K562 (cell line): ENCODE data around the gene CFDP1. TPM values are rescaled to one million over a fixed set of nuclear protein-coding genes. Genes with fewer than 3 reads are reported as not detected.

Experiments
- ATAC-seq: fragments of 200-7000 bp; cut with Tn5 transposase; 3 replicates; pipeline ENCODE4 v1.9.1; 2020; ENCODE audit warnings: moderate library complexity
- BruUV-seq: library from RNA; stranded (reverse); fragments of 400-500 nt; replicated peaks from 2 replicates; lab custom pipeline; 2021; lab: Mats Ljungman, UMichigan
- CTCF ChIA-PET: fragments of 300-600 bp; formaldehyde crosslinking; extraction: SDS; loops from one replicate; lab custom pipeline; 2021; ENCODE audit warnings: low intra/inter-chr PET ratio; lab: Yijun Ruan, JAX
- POLR2A ChIA-PET: fragments of 300-600, 350-650 bp; sonication (Branson Sonifier 250); formaldehyde crosslinking; extraction: SDS; loops from one replicate; lab custom pipeline; 2021; ENCODE audit warnings: antibody characterized with exemption, inconsistent platforms; lab: Yijun Ruan, JAX
- DNase-seq, 4 experiments: peaks; one replicate each; pipeline versions ENCODE4 v3.0.0 to v3.0.0-alpha.2; 2011 to 2018; ENCODE audit warnings: low spot score in 3 of 4, mixed read lengths in 3 of 4; ENCODE audit errors: extremely low read depth in 1 of 4
- FAIRE-seq: peaks from 2 replicates; lab custom pipeline; 2011; peaks lifted over from hg19 to GRCh38; lab: Jason Lieb, UNC
- H2AFZ ChIP-seq: 2 replicates; pipeline ENCODE4 v1.6.0; 2011; ENCODE audit warnings: low read depth, low read length, control low read depth, inconsistent platforms
- H3K27ac ChIP-seq: fragments of 200-600 bp; 3 replicates; pipeline ENCODE4 v1.8.0; 2011; ENCODE audit warnings: low read depth, mild to moderate bottlenecking, control low read depth, inconsistent platforms, low read length, moderate library complexity, mixed read lengths; ENCODE audit errors: extremely low read depth
- H3K27me3 ChIP-seq, 2 experiments: fragments of 300-600 bp in 1 of 2; 2 replicates in 1 of 2; 3 replicates in 1 of 2; pipeline versions ENCODE4 v1.6.0 to v1.8.0; 2011; ENCODE audit warnings: inconsistent platforms in 2 of 2, low read length in 2 of 2, mild to moderate bottlenecking in 1 of 2, mixed read lengths in 1 of 2, moderate library complexity in 1 of 2; ENCODE audit not compliant: control insufficient read depth in 2 of 2, insufficient read depth in 2 of 2
- H3K36me3 ChIP-seq: fragments of 300-600 bp; 3 replicates; pipeline ENCODE4 v1.8.0; 2011; ENCODE audit warnings: mild to moderate bottlenecking, low read length, inconsistent platforms; ENCODE audit not compliant: control insufficient read depth, insufficient read depth
- H3K4me1 ChIP-seq, 2 experiments: fragments of 200-600 bp in 1 of 2; replicated peaks in 1 of 2; 2 replicates in 1 of 2; 3 replicates in 1 of 2; pipeline versions ENCODE4 v1.5.1 to v1.8.0; 2011; ENCODE audit warnings: inconsistent platforms in 2 of 2, low read length in 2 of 2, mild to moderate bottlenecking in 1 of 2, mixed read lengths in 1 of 2, moderate library complexity in 1 of 2; ENCODE audit not compliant: control insufficient read depth in 2 of 2, insufficient read depth in 2 of 2
- H3K4me2 ChIP-seq: 2 replicates; pipeline ENCODE4 v1.6.1; 2011; ENCODE audit warnings: low read length, control low read depth, inconsistent platforms, mixed read lengths; ENCODE audit not compliant: insufficient read depth
- H3K4me3 ChIP-seq: fragments of 200-600 bp; sonication (generic), shearing (Covaris generic); 2 replicates; pipeline ENCODE4 v1.5.1; 2016; ENCODE audit warnings: control low read depth, inconsistent platforms
- H3K79me2 ChIP-seq: fragments of 200-600 bp; 3 replicates; pipeline ENCODE4 v1.8.0; 2011; ENCODE audit warnings: low read length, inconsistent platforms; ENCODE audit not compliant: control insufficient read depth, insufficient read depth
- H3K9ac ChIP-seq, 2 experiments: 2 replicates each; pipeline versions ENCODE4 v1.6.0 to v1.6.1; 2011; ENCODE audit warnings: low read depth in 2 of 2, low read length in 2 of 2, control low read depth in 1 of 2, inconsistent platforms in 1 of 2, mild to moderate bottlenecking in 1 of 2, mixed read lengths in 1 of 2; ENCODE audit not compliant: insufficient read depth in 1 of 2
- H3K9me1 ChIP-seq: one replicate; pipeline ENCODE4 v1.6.0; 2011; ENCODE audit warnings: inconsistent platforms, mild to moderate bottlenecking, low read length, moderate library complexity; ENCODE audit not compliant: control insufficient read depth, insufficient read depth
- H3K9me3 ChIP-seq: replicated peaks from 2 replicates; pipeline ENCODE4 v1.5.1; 2011; ENCODE audit warnings: low read depth, low read length, inconsistent platforms; ENCODE audit not compliant: control insufficient read depth, insufficient read depth
- H4K20me1 ChIP-seq: replicated peaks from 2 replicates; pipeline ENCODE4 v1.6.1; 2011; ENCODE audit warnings: low read length, inconsistent platforms, mixed read lengths; ENCODE audit not compliant: control insufficient read depth, insufficient read depth
- CEBPB ChIP-seq: fragments of 450-650 bp; IDR thresholded peaks from 2 replicates; pipeline ENCODE4 v1.6.1; 2016; ENCODE audit warnings: missing genetic modification characterization, missing compliant biosample characterization
- HEY1 ChIP-seq: fragments of 250-450 bp; sonication (Bioruptor Pico); IDR thresholded peaks from 2 replicates; pipeline ENCODE4 v1.5.0; 2020; ENCODE audit warnings: mild to moderate bottlenecking, moderate library complexity, borderline replicate concordance
- L3MBTL2 ChIP-seq: fragments of 450-650 bp; IDR thresholded peaks from 2 replicates; pipeline ENCODE4 v1.6.1; 2016; ENCODE audit warnings: mild to moderate bottlenecking, moderate library complexity
- MNT ChIP-seq, 2 experiments: fragments of 450-650 bp; conservative IDR thresholded peaks; 2 replicates each; pipeline ENCODE4 v1.6.1; 2017; ENCODE audit warnings: mild to moderate bottlenecking in 2 of 2, moderate library complexity in 2 of 2
- POLR2AphosphoS5 ChIP-seq: IDR thresholded peaks from 2 replicates; pipeline ENCODE4 v1.6.1; 2011; ENCODE audit warnings: mild to moderate bottlenecking, low read depth, low read length, moderate library complexity; ENCODE audit not compliant: control insufficient read depth, insufficient read depth
- ZNF280B ChIP-seq: fragments of 250-450 bp; sonication (Bioruptor Pico); IDR thresholded peaks from 2 replicates; pipeline ENCODE4 v1.5.1; 2021; ENCODE audit warnings: mild to moderate bottlenecking
- ZNF282 ChIP-seq: sonication (generic); formaldehyde crosslinking; IDR thresholded peaks from 2 replicates; pipeline ENCODE4 v1.8.1; 2023; ENCODE audit warnings: missing genetic modification reagents
- ZNF644 ChIP-seq: fragments of 200-800 bp; sonication (Bioruptor generic); IDR thresholded peaks from 2 replicates; pipeline ENCODE4 v1.6.1; 2016; ENCODE audit warnings: low read depth, missing genetic modification characterization, missing compliant biosample characterization
- WGBS: fragments of 100-300 bp; shearing (Covaris generic); methylation state at CpG from one replicate; pipeline ENCODE4 v1.1.6; 2016; ENCODE audit warnings: low coverage, mixed read lengths; ENCODE audit not compliant: insufficient coverage; ENCODE audit errors: missing lambda C conversion rate; 5-methylcytosine and 5-hydroxymethylcytosine counted together
- in situ Hi-C: fragments of 300-500 bp; cut with MboI; formaldehyde crosslinking; loops from 4 replicates; pipeline ENCODE4 v1.15.0; 2018; ENCODE audit warnings: inconsistent platforms, mixed read lengths
- intact Hi-C: fragments of 100-400 bp; cut with micrococcal nuclease; formaldehyde crosslinking; loops from 2 replicates; pipeline ENCODE4 v1.14.2; 2022
- polyA plus RNA-seq, 8 experiments: library from polyadenylated mRNA; depleted of rRNA in 4 of 8; stranded (reverse) in 5 of 8; unstranded in 3 of 8; fragments of >200 nt; fragmentation: Nextera tagmentation in 2 of 8; fragmentation: Illumina TruSeq in 1 of 8; extraction: Ambion mirVana in 2 of 8; extraction: Trizol in 1 of 8; gene quantifications; 2 replicates each; pipeline versions ENCODE4 v1.2.1 to v1.2.3, GENCODE V29; 2011 to 2014; ENCODE audit warnings: inconsistent platforms in 1 of 8, missing spikeins in 1 of 8
- total RNA-seq, 7 experiments: library from RNA; depleted of rRNA in 6 of 7; stranded (reverse); fragments of >200 nt in 6 of 7; fragmentation: Illumina TruSeq in 2 of 7; extraction: Trizol in 2 of 7; gene quantifications; 2 replicates each; pipeline versions ENCODE4 v1.2.1 to v1.2.3, GENCODE V29; 2011 to 2021; ENCODE audit warnings: low replicate concordance in 1 of 7

CFDP1 gene
- total and polyA plus RNA-seq, 9 of the 15 experiments (the other 6 are each of a cell fraction or from before 2014, with no cell fraction given), result 31.5 to 78.4 (median 61.7) TPM

DNA sequence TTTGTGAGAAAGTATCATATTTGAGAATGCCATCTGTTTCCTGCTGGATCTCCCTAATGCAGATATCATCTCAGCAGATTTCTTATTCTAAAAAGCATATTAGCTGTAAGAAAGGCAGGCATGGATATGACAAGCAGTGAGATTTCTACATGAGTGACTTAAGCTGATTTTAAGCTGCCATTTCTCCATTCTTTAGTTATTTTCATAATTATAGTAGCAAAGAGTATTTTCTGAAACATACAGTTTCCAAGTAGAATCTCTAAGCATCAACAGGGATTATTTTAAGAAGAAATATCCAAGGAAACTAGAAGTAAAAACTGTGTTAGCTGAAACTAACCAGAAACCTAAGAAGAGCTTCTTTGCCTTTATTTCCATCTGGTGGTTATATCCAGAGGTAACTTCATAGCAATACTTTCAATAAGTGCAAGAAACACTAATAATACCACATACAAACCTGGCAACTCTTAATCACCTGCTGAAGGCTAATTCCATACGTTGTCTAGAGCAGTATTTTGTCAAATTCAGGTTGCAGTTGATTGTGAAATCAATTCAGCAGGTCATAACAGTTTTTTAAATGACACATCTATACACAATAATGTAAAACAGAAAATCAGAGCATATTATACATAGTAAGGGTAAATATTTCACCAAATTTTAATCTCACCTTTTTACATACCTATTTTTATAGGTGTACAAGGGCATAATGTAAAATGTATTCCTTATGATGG is 42.2 kb downstream of the CFDP1 start:
- POLR2A ChIA-PET, result no interaction called here
- ATAC-seq, result no peak
- no peaks in the 10 kb centered on the region for H3K27me3 ChIP-seq
- CTCF ChIA-PET, result no interaction called here
- in situ Hi-C loops, result no loop called here
- H3K4me3 ChIP-seq, result no peak overlapping the region
- intact Hi-C loops, result no loop called here
- H3K36me3 ChIP-seq, result peaks cover 56% of the 10 kb centered on the region
- H3K27ac ChIP-seq, result no peak overlapping the region
- 59% methylated on average over 1 of the region's 1 CpG for WGBS
- no peak overlapping the region for H3K9ac ChIP-seq
- H2AFZ ChIP-seq, result no peak overlapping the region
- no peaks in the 10 kb centered on the region for H3K9me1 ChIP-seq
- no peaks in the 10 kb centered on the region for H4K20me1 ChIP-seq
- H3K9me3 ChIP-seq, result no peaks in the 10 kb centered on the region
- H3K4me1 ChIP-seq, result no peaks in the 10 kb centered on the region
- H3K4me2 ChIP-seq, result no peak overlapping the region
- TF ChIP-seq POLR2AphosphoS5, result no peak
- TF ChIP-seq CEBPB, result peak; percentile 56; the same call in 1 of the 2 replicates
- no peak for FAIRE-seq
- BruUV-seq, result no TSS peak
- H3K79me2 ChIP-seq, result no peaks in the 10 kb centered on the region
- no peak for DNase-seq

DNA sequence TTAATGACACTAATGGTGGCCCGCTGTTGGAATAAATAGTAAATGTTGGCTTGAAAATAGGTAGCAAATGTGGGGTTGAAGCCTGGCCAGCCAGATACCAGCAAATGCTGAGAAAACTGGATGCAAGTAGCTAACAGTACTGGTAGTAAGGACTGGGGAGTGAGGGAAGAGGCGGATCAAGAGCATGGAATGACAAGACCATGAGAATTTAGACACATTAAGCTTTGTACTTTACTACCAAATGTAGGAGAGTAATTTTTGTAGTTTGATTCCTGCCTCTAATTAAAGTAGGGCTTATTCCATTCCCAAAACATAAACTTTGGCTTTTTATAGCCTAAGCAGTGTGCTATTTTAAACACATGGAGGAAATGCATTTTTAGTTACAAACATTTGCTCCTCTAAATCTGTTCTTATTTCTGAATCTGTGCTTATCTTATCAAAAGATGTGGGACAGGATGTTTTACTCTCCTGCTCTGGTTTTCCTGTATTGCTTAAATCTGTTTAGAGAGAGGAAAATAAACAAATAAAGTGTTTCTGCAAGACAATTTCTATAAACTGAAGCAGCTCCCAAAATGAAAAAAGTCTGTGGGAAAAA is 44.1 kb downstream of the CFDP1 start:
- no TSS peak for BruUV-seq
- no peaks in the 10 kb centered on the region for H3K79me2 ChIP-seq
- POLR2A ChIA-PET, result interaction anchor here (0.6 to 1.1 kb wide), 3 partner anchors 28 to 184 kb away, joined by 3 to 4 read pairs (median 3); no protein-coding TSS in a partner anchor
- WGBS, result 84% methylated on average over 2 of the region's 2 CpGs
- H3K9me1 ChIP-seq, result no peaks in the 10 kb centered on the region
- no peak overlapping the region for H2AFZ ChIP-seq
- H3K4me3 ChIP-seq, result no peak overlapping the region
- DNase-seq (no peak), FAIRE-seq (no peak), ATAC-seq (no peak)
- no peak overlapping the region for H3K9ac ChIP-seq
- no peaks in the 10 kb centered on the region for H3K9me3 ChIP-seq
- H3K36me3 ChIP-seq, result peaks cover 52% of the 10 kb centered on the region
- intact Hi-C loops, result loop anchor here (5.0 kb wide), 1 partner anchor 137 kb away; the partner anchor contains the start of gene BCAR1
- H3K27ac ChIP-seq, result no peak overlapping the region
- H4K20me1 ChIP-seq, result no peaks in the 10 kb centered on the region
- H3K4me1 ChIP-seq, result peaks cover 0 to 3% of the 10 kb centered on the region in 2 experiments; a peak in 1 of 5 replicates
- in situ Hi-C loops, result loop anchor here (5.0 kb wide), 1 partner anchor 187 kb away; no protein-coding TSS in a partner anchor
- CTCF ChIA-PET, result no interaction called here
- H3K27me3 ChIP-seq, result no peaks in the 10 kb centered on the region
- no peak overlapping the region for H3K4me2 ChIP-seq
- no peak for TF ChIP-seq ZNF282 (CRISPR knock-in tag)
- TF ChIP-seq ZNF280B (CRISPR knock-in tag), result no peak
- TF ChIP-seq L3MBTL2, result no peak
- TF ChIP-seq ZNF644 (tag), result no peak
- TF ChIP-seq MNT (conservative IDR thresholded peaks at IDR 0.05), result no peak
- no peak for TF ChIP-seq HEY1 (CRISPR knock-in tag)
